ENCODE measurements around the gene OTOG. TPM values are rescaled to one million over a fixed set of nuclear protein-coding genes. Genes with fewer than 3 reads are reported as not detected.

OTOG gene
- total RNA-seq, 1 experiment from 2014 or later: 0.35 TPM

GRCh38 chr11:17547932-17548331, 873 bp downstream of the OTOG start:
- Histone ChIP-seq H3K9me3 (ENCODE audit: control insufficient read depth, low read depth, low read length) (no peaks in the 10 kb centered on the region), H3K4ac (ENCODE audit: low read depth, low read length) (no peak overlapping the region), H2BK12ac (ENCODE audit: insufficient read length, low read depth, low read length) (no peak overlapping the region), H3K27me3 (ENCODE audit: insufficient read depth, low read length) (no peaks in the 10 kb centered on the region), H3K18ac (ENCODE audit: insufficient read length, low read depth, low read length) (no peak overlapping the region), H3K4me2 (ENCODE audit: insufficient read depth, insufficient read length, low read length) (peak overlapping the region; percentile 57), H3K79me1 (ENCODE audit: insufficient read depth, low read depth, low read length, poor library complexity, severe bottlenecking) (no peaks in the 10 kb centered on the region), H3K79me2 (ENCODE audit: insufficient read depth, low read length) (no peaks in the 10 kb centered on the region), H4K5ac (ENCODE audit: insufficient read length, low read depth, low read length) (no peak overlapping the region), H3K9ac (ENCODE audit: extremely low read depth, insufficient read length, low read length) (no peak overlapping the region), H2BK120ac (ENCODE audit: low read depth, low read length, poor library complexity, severe bottlenecking) (no peak overlapping the region), H3K14ac (ENCODE audit: insufficient read depth, low read length) (no peak overlapping the region), H2AK5ac (ENCODE audit: insufficient read length, low read length) (no peak overlapping the region), H2AFZ (ENCODE audit: low read length) (no peak overlapping the region), H3T11ph (ENCODE audit: low read length) (no peak overlapping the region), H3K27ac (ENCODE audit: insufficient read length, low read depth, low read length) (no peak overlapping the region), H2BK20ac (ENCODE audit: low read depth, low read length, poor library complexity, severe bottlenecking) (no peak overlapping the region), H4K20me1 (ENCODE audit: control insufficient read depth, insufficient read depth, insufficient read length) (no peaks in the 10 kb centered on the region), H2BK15ac (ENCODE audit: low read depth, low read length) (no peak overlapping the region), H4K8ac (replicated peaks; ENCODE audit: insufficient read length, low read depth, low read length) (no peak overlapping the region), H4K91ac (ENCODE audit: insufficient read length, low read depth, low read length) (no peak overlapping the region), H3K56ac (ENCODE audit: insufficient read length, low read depth, low read length) (no peak overlapping the region), H3K23me2 (ENCODE audit: insufficient read length, low read depth, low read length, poor library complexity, severe bottlenecking) (peaks cover 5% of the 10 kb centered on the region), H3K23ac (ENCODE audit: insufficient read length, low read depth, low read length) (no peak overlapping the region), H3K4me1 (ENCODE audit: insufficient read depth, low read length) (no peaks in the 10 kb centered on the region; the same call in 1 of the 2 replicates), H2BK5ac (ENCODE audit: insufficient read length, low read length) (no peak overlapping the region)
- peaks cover 25 to 43% of the 10 kb centered on the region in 2 experiments for H3K4me1 Mint-ChIP-seq
- H3K27ac Mint-ChIP-seq: no peak overlapping the region; a peak in 1 of 7 replicates
- H3K9me3 Mint-ChIP-seq: no peaks in the 10 kb centered on the region; a peak in 1 of 5 replicates
- H3K4me3 Mint-ChIP-seq: peak overlapping the region in 1 of 2 experiments; percentile 77; a peak in 3 of 5 replicates
- peak; percentile 67 for DNase-seq
- TF ChIP-seq, protein P1, sequence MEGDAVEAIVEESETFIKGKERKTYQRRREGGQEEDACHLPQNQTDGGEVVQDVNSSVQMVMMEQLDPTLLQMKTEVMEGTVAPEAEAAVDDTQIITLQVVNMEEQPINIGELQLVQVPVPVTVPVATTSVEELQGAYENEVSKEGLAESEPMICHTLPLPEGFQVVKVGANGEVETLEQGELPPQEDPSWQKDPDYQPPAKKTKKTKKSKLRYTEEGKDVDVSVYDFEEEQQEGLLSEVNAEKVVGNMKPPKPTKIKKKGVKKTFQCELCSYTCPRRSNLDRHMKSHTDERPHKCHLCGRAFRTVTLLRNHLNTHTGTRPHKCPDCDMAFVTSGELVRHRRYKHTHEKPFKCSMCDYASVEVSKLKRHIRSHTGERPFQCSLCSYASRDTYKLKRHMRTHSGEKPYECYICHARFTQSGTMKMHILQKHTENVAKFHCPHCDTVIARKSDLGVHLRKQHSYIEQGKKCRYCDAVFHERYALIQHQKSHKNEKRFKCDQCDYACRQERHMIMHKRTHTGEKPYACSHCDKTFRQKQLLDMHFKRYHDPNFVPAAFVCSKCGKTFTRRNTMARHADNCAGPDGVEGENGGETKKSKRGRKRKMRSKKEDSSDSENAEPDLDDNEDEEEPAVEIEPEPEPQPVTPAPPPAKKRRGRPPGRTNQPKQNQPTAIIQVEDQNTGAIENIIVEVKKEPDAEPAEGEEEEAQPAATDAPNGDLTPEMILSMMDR (conservative IDR thresholded peaks at IDR 0.05): peak; percentile 28; the same call in 1 of the 3 replicates
- H3K36me3 Mint-ChIP-seq (ENCODE audit: insufficient read depth in 1 of 3, low read depth in 3 of 3): no peaks in the 10 kb centered on the region; a peak in 1 of 7 replicates
- peaks cover 34% of the 10 kb centered on the region for H3K27me3 Mint-ChIP-seq (ENCODE audit: low read depth)
- WGBS (ENCODE audit: extremely low coverage, insufficient read length, low lambda C conversion rate): no CpG with 5 or more reads among the region's 9 CpGs
